NT2/D1 (cell line): ENCODE data around the gene CYP27A1.

Experiments used
- YY1 ChIP-seq: IDR thresholded peaks from 2 replicates; pipeline ENCODE4 v1.6.1; 2011; ENCODE audit not compliant: insufficient read length, insufficient read depth
- ZNF274 ChIP-seq: IDR thresholded peaks from 2 replicates; pipeline ENCODE4 v1.6.1; 2011; ENCODE audit warnings: mild to moderate bottlenecking, low read depth, low read length

GRCh38 chr2:218736531-218736930 lies 45.4 kb upstream of the CYP27A1 start:
- TF ChIP-seq ZNF274 (no peak), YY1 (no peak)
